CD14-positive monocyte (primary cell): ENCODE measurements around the gene DOK6. TPM values are rescaled to one million over a fixed set of nuclear protein-coding genes. Genes with fewer than 3 reads are reported as not detected.

Source experiments
- DNase-seq, 3 donors: peaks; one replicate each; pipeline ENCODE4 v3.0.0-alpha.2; 2011 to 2022
- H2AFZ ChIP-seq: 2 replicates; pipeline ENCODE4 v1.6.0; 2012; ENCODE audit warnings: mild to moderate bottlenecking, low read depth, low read length, inconsistent platforms; ENCODE audit not compliant: insufficient read depth, poor library complexity, severe bottlenecking
- H3K27ac ChIP-seq, 2 donors: 1 replicate in 1 of 2; 2 replicates in 1 of 2; pipeline ENCODE4 v1.5.1; 2012 to 2013; ENCODE audit warnings: low read length in 2 of 2, control low read depth in 1 of 2, inconsistent platforms in 1 of 2, low read depth in 1 of 2, mild to moderate bottlenecking in 1 of 2
- H3K27me3 ChIP-seq, 2 donors: one replicate each; pipeline versions ENCODE4 v1.6.0 to v1.6.1; 2011 to 2013; ENCODE audit warnings: low read length in 2 of 2; ENCODE audit not compliant: control insufficient read depth in 2 of 2, insufficient read depth in 2 of 2
- H3K36me3 ChIP-seq, 2 donors: replicated peaks in 1 of 2; 1 replicate in 1 of 2; 2 replicates in 1 of 2; pipeline versions ENCODE4 v1.5.1 to v1.6.1; 2012 to 2013; ENCODE audit warnings: low read length in 2 of 2, control low read depth in 1 of 2, inconsistent platforms in 1 of 2, mild to moderate bottlenecking in 1 of 2; ENCODE audit not compliant: insufficient read depth in 2 of 2, control insufficient read depth in 1 of 2
- H3K4me1 ChIP-seq, 2 donors: 1 replicate in 1 of 2; 2 replicates in 1 of 2; pipeline versions ENCODE4 v1.5.1 to v1.6.1; 2012 to 2013; ENCODE audit warnings: low read length in 2 of 2, control low read depth in 1 of 2, inconsistent platforms in 1 of 2, mild to moderate bottlenecking in 1 of 2, moderate library complexity in 1 of 2; ENCODE audit not compliant: insufficient read depth in 2 of 2, control insufficient read depth in 1 of 2
- H3K4me2 ChIP-seq: replicated peaks from 2 replicates; pipeline ENCODE3; 2012; ENCODE audit warnings: low read length, moderate library complexity, mild to moderate bottlenecking; ENCODE audit not compliant: poor library complexity, severe bottlenecking; ENCODE audit errors: extremely low read depth
- H3K4me3 ChIP-seq, 3 experiments: fragments of 200-600 bp in 1 of 3; sonication (generic) in 1 of 3; replicated peaks in 1 of 3; 1 replicate in 2 of 3; 2 replicates in 1 of 3; pipeline ENCODE4 v1.5.1; 2011 to 2013; ENCODE audit warnings: low read length in 3 of 3, mild to moderate bottlenecking in 3 of 3, control low read depth in 2 of 3, low read depth in 2 of 3, inconsistent platforms in 1 of 3, moderate library complexity in 1 of 3
- H3K79me2 ChIP-seq: 2 replicates; pipeline ENCODE4 v1.6.0; 2012; ENCODE audit warnings: mild to moderate bottlenecking, control low read depth, inconsistent platforms, low read length, moderate library complexity; ENCODE audit not compliant: insufficient read depth
- H3K9ac ChIP-seq: 2 replicates; pipeline ENCODE4 v1.6.0; 2017; ENCODE audit warnings: low read length, mild to moderate bottlenecking; ENCODE audit not compliant: insufficient read depth, poor library complexity, severe bottlenecking
- H3K9me3 ChIP-seq, 2 donors: replicated peaks in 1 of 2; 1 replicate in 1 of 2; 2 replicates in 1 of 2; pipeline versions ENCODE4 v1.5.1 to v1.6.1; 2012 to 2013; ENCODE audit warnings: low read length in 2 of 2, control low read depth in 1 of 2; ENCODE audit not compliant: control insufficient read depth in 1 of 2, insufficient read depth in 1 of 2
- H4K20me1 ChIP-seq: 2 replicates; pipeline ENCODE4 v1.6.0; 2012; ENCODE audit warnings: mild to moderate bottlenecking, low read length, control low read depth, moderate library complexity; ENCODE audit not compliant: insufficient read depth
- H3K27ac Mint-ChIP-seq, 7 donors: one replicate each; pipeline ENCODE4 v1.8.0; 2020; ENCODE audit warnings: mild to moderate bottlenecking in 7 of 7, mixed read lengths in 7 of 7, moderate library complexity in 6 of 7, inconsistent platforms in 2 of 7
- H3K27me3 Mint-ChIP-seq, 3 donors: one replicate each; pipeline ENCODE4 v1.8.0; 2021 to 2022; ENCODE audit warnings: low read depth in 3 of 3, mild to moderate bottlenecking in 3 of 3, mixed read lengths in 3 of 3, moderate library complexity in 3 of 3, inconsistent platforms in 1 of 3
- H3K36me3 Mint-ChIP-seq, 2 donors: one replicate each; pipeline ENCODE4 v1.8.0; 2020; ENCODE audit warnings: mixed read lengths in 2 of 2, inconsistent platforms in 1 of 2, mild to moderate bottlenecking in 1 of 2
- H3K4me1 Mint-ChIP-seq: one replicate; pipeline ENCODE4 v1.8.0; 2020; ENCODE audit warnings: mild to moderate bottlenecking, mixed read lengths
- H3K4me3 Mint-ChIP-seq, 2 donors: one replicate each; pipeline ENCODE4 v1.8.0; 2020; ENCODE audit warnings: mild to moderate bottlenecking in 2 of 2, mixed read lengths in 2 of 2, moderate library complexity in 1 of 2
- H3K9me3 Mint-ChIP-seq, 7 donors: one replicate each; pipeline ENCODE4 v1.8.0; 2020 to 2022; ENCODE audit warnings: mixed read lengths in 7 of 7, mild to moderate bottlenecking in 6 of 7, moderate library complexity in 6 of 7, inconsistent platforms in 2 of 7
- CTCF ChIP-seq: fragments of 200-600 bp; IDR thresholded peaks from one replicate; pipeline ENCODE4 v1.8.0; 2022; ENCODE audit warnings: antibody characterized with exemption, mild to moderate bottlenecking
- WGBS: methylation state at CpG from one replicate; pipeline ENCODE4 v1.1.5; 2013; ENCODE audit warnings: missing lambda C conversion rate; ENCODE audit not compliant: insufficient coverage; 5-methylcytosine and 5-hydroxymethylcytosine counted together
- intact Hi-C, 2 donors: fragments of 100-400 bp; cut with micrococcal nuclease; formaldehyde crosslinking; loops; one replicate each; pipeline versions ENCODE4 v1.15.0 to v1.15.1; 2023
- polyA plus RNA-seq, 3 donors: library from polyadenylated mRNA; depleted of rRNA in 1 of 3; unstranded in 2 of 3; stranded (reverse) in 1 of 3; fragments of 300-500 nt in 2 of 3; fragments of >200 nt in 1 of 3; fragmentation: Illumina TruSeq in 2 of 3; gene quantifications; 1 replicate in 2 of 3; 2 replicates in 1 of 3; pipeline ENCODE4 v1.2.3, GENCODE V29; 2012 to 2021

DOK6 gene
- polyA plus RNA-seq, 3 donors, result not detected

GRCh38 chr18:69684789-69685188 is 284.1 kb downstream of the DOK6 start:
- no peak overlapping the region for H3K4me3 ChIP-seq
- no peak overlapping the region for H3K9ac ChIP-seq
- no peak for TF ChIP-seq CTCF
- Mint-ChIP-seq H3K4me1 (no peaks in the 10 kb centered on the region), H3K4me3 (no peak overlapping the region), H3K9me3 (peaks cover 0 to 6% (median 3%) of the 10 kb centered on the region in 7 donors), H3K27ac (no peak overlapping the region), H3K27me3 (no peaks in the 10 kb centered on the region), H3K36me3 (no peaks in the 10 kb centered on the region)
- intact Hi-C loops, result no loop called here
- no peaks in the 10 kb centered on the region for H3K4me1 ChIP-seq
- H4K20me1 ChIP-seq, result no peaks in the 10 kb centered on the region
- no CpG with 5 or more reads among the region's 2 CpGs for WGBS
- no peaks in the 10 kb centered on the region for H3K79me2 ChIP-seq
- no peaks in the 10 kb centered on the region for H3K9me3 ChIP-seq
- H3K27ac ChIP-seq, result no peak overlapping the region
- H2AFZ ChIP-seq, result no peak overlapping the region
- no peaks in the 10 kb centered on the region for H3K27me3 ChIP-seq
- no peaks in the 10 kb centered on the region for H3K36me3 ChIP-seq
- no peak overlapping the region for H3K4me2 ChIP-seq
- no peak for DNase-seq

- no peaks in the 10 kb centered on the region for H3K4me1 ChIP-seq
- H3K36me3 ChIP-seq, result no peaks in the 10 kb centered on the region
- H2AFZ ChIP-seq, result no peak overlapping the region
- H4K20me1 ChIP-seq, result no peaks in the 10 kb centered on the region
- no peaks in the 10 kb centered on the region for H3K36me3 Mint-ChIP-seq
- peaks cover 0 to 2% (median 0%) of the 10 kb centered on the region in 3 donors for H3K27me3 Mint-ChIP-seq
- H3K4me1 Mint-ChIP-seq, result no peaks in the 10 kb centered on the region
- H3K27me3 ChIP-seq, result no peaks in the 10 kb centered on the region
- no peak overlapping the region for H3K4me3 Mint-ChIP-seq
- H3K27ac Mint-ChIP-seq, result no peak overlapping the region
- H3K79me2 ChIP-seq, result no peaks in the 10 kb centered on the region
- H3K27ac ChIP-seq, result no peak overlapping the region
- intact Hi-C loops, result no loop called here
- no peaks in the 10 kb centered on the region for H3K9me3 ChIP-seq
- H3K4me3 ChIP-seq, result no peak overlapping the region
- no peak overlapping the region for H3K4me2 ChIP-seq
- DNase-seq, result no peak
- H3K9ac ChIP-seq, result no peak overlapping the region
- no peak for TF ChIP-seq CTCF
- WGBS, result no CpG with 5 or more reads among the region's 1 CpG
- peaks cover 0 to 7% (median 3%) of the 10 kb centered on the region in 7 donors for H3K9me3 Mint-ChIP-seq
These were observed 286.2 kb downstream of the DOK6 start for GRCh38 chr18:69686861-69687260.
